ENCODE measurements around the gene FBLN5.

The FBLN5 gene

DNA sequence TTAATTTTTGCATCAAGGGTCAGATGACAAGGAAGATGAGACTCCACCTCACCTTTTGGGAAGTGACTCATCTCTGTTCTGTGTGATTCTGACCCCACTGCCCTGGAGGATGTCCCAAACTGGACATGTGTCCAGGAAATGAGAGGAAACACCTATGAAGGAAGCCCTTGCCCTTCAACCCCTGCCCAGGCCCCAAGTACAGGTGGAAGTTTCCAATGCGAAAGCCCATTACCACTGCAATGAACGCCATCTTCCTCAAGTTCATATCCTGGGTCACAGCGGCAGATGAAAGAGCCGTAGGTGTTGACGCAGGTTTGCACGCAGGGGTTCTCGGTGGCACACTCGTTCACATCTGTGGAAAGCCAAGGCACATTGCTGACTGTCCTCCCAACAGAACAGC lies 60.5 kb downstream of the FBLN5 start:
- TF ChIP-seq, protein P1, sequence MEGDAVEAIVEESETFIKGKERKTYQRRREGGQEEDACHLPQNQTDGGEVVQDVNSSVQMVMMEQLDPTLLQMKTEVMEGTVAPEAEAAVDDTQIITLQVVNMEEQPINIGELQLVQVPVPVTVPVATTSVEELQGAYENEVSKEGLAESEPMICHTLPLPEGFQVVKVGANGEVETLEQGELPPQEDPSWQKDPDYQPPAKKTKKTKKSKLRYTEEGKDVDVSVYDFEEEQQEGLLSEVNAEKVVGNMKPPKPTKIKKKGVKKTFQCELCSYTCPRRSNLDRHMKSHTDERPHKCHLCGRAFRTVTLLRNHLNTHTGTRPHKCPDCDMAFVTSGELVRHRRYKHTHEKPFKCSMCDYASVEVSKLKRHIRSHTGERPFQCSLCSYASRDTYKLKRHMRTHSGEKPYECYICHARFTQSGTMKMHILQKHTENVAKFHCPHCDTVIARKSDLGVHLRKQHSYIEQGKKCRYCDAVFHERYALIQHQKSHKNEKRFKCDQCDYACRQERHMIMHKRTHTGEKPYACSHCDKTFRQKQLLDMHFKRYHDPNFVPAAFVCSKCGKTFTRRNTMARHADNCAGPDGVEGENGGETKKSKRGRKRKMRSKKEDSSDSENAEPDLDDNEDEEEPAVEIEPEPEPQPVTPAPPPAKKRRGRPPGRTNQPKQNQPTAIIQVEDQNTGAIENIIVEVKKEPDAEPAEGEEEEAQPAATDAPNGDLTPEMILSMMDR (conservative IDR thresholded peaks at IDR 0.05; ENCODE audit: low read depth, low read length), result no peak
- Histone ChIP-seq H3K4me1 (ENCODE audit: low read depth, poor library complexity, severe bottlenecking) (no peaks in the 10 kb centered on the region), H3K4me3 (IDR thresholded peaks at IDR 0.05; ENCODE audit: insufficient read depth, low read depth, low read length) (no peak overlapping the region), H3K9ac (no peak overlapping the region), H4K20me1 (ENCODE audit: insufficient read depth) (no peaks in the 10 kb centered on the region), H3K36me3 (ENCODE audit: insufficient read depth) (no peaks in the 10 kb centered on the region), H3K27me3 (ENCODE audit: insufficient read depth, low read depth) (no peaks in the 10 kb centered on the region), H3K79me2 (ENCODE audit: insufficient read depth, low read depth) (no peaks in the 10 kb centered on the region), H3K4me2 (no peak overlapping the region), H3K27ac (no peak overlapping the region), H2AFZ (ENCODE audit: low read depth) (no peak overlapping the region)

DNA sequence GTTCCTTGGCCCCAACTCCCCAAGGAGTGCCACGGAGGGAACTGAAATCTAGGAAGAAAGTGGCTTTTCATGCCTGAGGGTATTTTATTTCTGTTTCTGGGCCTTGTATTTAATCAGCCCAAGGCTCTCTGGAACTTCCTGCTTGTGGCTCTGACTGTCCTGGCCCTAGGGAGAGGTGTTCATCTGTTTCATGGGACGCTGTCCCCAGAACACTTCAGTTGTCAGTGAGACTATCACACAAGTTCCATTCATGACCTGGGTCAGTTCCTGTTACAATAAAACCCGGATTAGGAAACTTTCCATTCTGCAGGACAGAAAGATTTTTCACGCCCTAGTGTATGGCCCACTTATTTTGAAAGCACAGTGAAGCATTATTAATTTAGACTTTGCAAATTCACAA lies 61.7 kb downstream of the FBLN5 start:
- Histone ChIP-seq H3K9ac (no peak overlapping the region), H4K20me1 (ENCODE audit: insufficient read depth) (no peaks in the 10 kb centered on the region), H3K27me3 (ENCODE audit: insufficient read depth, low read depth) (no peaks in the 10 kb centered on the region), H3K36me3 (ENCODE audit: insufficient read depth) (no peaks in the 10 kb centered on the region), H3K27ac (no peak overlapping the region), H3K4me1 (ENCODE audit: low read depth, poor library complexity, severe bottlenecking) (no peaks in the 10 kb centered on the region), H3K4me3 (IDR thresholded peaks at IDR 0.05; ENCODE audit: insufficient read depth, low read depth, low read length) (no peak overlapping the region), H3K79me2 (ENCODE audit: insufficient read depth, low read depth) (no peaks in the 10 kb centered on the region), H2AFZ (ENCODE audit: low read depth) (no peak overlapping the region), H3K4me2 (no peak overlapping the region)
- TF ChIP-seq, protein P1 (conservative IDR thresholded peaks at IDR 0.05; ENCODE audit: low read depth, low read length), result no peak

DNA sequence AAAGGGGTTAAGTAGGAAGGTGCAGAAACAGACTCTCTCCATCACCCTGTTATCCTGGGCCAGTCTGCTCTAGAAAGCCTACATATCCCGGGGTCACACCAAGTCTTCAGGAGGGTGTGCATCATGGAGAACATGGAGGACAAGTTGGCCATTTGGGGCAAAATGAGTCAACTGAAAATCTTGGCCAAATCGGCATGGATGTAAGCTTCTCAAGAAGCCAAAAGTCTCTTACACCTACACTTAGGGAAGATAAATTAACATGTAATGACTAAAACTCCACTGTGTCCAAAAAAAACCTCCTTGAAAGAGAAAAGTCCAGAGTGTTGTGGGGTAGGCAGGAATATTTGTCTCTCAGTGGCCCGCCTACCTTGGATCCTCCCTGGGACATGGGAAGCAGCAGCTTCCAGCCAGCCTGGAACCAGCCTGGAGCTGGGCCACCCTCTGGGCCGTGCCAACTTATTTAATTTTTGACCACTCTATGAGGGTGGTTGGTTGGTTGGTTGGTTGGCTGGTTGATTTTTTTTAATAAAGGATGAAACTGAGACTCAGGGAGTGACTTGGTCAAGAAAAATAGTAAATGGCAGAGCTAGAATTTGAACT lies 62.3 kb downstream of the FBLN5 start:
- Histone ChIP-seq H3K27ac (no peak overlapping the region), H3K4me1 (ENCODE audit: low read depth, poor library complexity, severe bottlenecking) (no peaks in the 10 kb centered on the region), H3K9ac (no peak overlapping the region), H3K27me3 (ENCODE audit: insufficient read depth, low read depth) (no peaks in the 10 kb centered on the region), H2AFZ (ENCODE audit: low read depth) (no peak overlapping the region), H3K36me3 (ENCODE audit: insufficient read depth) (no peaks in the 10 kb centered on the region), H3K4me2 (no peak overlapping the region), H3K4me3 (IDR thresholded peaks at IDR 0.05; ENCODE audit: insufficient read depth, low read depth, low read length) (no peak overlapping the region), H3K79me2 (ENCODE audit: insufficient read depth, low read depth) (no peaks in the 10 kb centered on the region), H4K20me1 (ENCODE audit: insufficient read depth) (no peaks in the 10 kb centered on the region)
- TF ChIP-seq, protein P1 (conservative IDR thresholded peaks at IDR 0.05; ENCODE audit: low read depth, low read length), result no peak

DNA sequence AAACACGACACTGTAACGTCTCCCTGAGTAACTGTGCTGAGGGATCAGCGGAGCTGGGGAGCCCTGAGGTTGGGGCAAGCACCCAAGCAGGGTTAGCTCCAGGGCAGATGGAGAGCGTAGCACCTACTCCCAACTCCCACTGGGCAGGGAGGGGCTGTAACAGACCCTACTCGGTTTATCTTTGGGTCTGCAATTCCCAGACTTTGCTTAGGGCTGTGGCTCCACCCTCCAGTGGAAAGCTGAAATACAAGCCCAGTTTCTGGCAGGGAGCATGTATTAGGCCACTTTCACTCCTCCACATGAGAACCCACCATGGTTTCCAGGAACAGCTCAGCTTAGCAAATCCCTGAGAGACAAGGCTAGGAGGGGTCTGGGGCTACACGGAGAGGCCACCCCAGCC lies 62.8 kb downstream of the FBLN5 start:
- no peaks in the 10 kb centered on the region for H3K4me1 ChIP-seq (ENCODE audit: low read depth, poor library complexity, severe bottlenecking)
- no peak overlapping the region for H2AFZ ChIP-seq (ENCODE audit: low read depth)
- no peak overlapping the region for H3K9ac ChIP-seq
- no peak overlapping the region for H3K4me3 ChIP-seq (IDR thresholded peaks at IDR 0.05; ENCODE audit: insufficient read depth, low read depth, low read length)
- H3K27ac ChIP-seq, result no peak overlapping the region
- no peaks in the 10 kb centered on the region for H4K20me1 ChIP-seq (ENCODE audit: insufficient read depth)
- H3K36me3 ChIP-seq (ENCODE audit: insufficient read depth), result no peaks in the 10 kb centered on the region
- H3K79me2 ChIP-seq (ENCODE audit: insufficient read depth, low read depth), result no peaks in the 10 kb centered on the region
- H3K4me2 ChIP-seq, result no peak overlapping the region
- TF ChIP-seq, protein P1 (conservative IDR thresholded peaks at IDR 0.05; ENCODE audit: low read depth, low read length), result no peak
- no peaks in the 10 kb centered on the region for H3K27me3 ChIP-seq (ENCODE audit: insufficient read depth, low read depth)

Data from KMS-11 (cell line).